Osteocyte (in vitro differentiated cells): ENCODE data around the gene MLST8. TPM values are rescaled to one million over a fixed set of nuclear protein-coding genes. Genes with fewer than 3 reads are reported as not detected.
"Not testable (repeated sequence)": the region's sequence is repeated elsewhere in the genome, so short reads cannot be mapped to it uniquely, and the experiment has no call there.

Source experiments
- DNase-seq: peaks from one replicate; pipeline ENCODE4 v3.0.0; 2021; ENCODE audit warnings: mixed read lengths; ENCODE audit not compliant: unreplicated experiment; ENCODE audit errors: extremely low spot score
- H3K27ac Mint-ChIP-seq: one replicate; pipeline ENCODE4 v1.8.0; 2021; ENCODE audit warnings: mild to moderate bottlenecking, mixed read lengths; ENCODE audit not compliant: unreplicated experiment
- H3K27me3 Mint-ChIP-seq: one replicate; pipeline ENCODE4 v1.8.0; 2021; ENCODE audit warnings: mixed read lengths; ENCODE audit not compliant: unreplicated experiment
- H3K36me3 Mint-ChIP-seq: one replicate; pipeline ENCODE4 v1.8.0; 2021; ENCODE audit warnings: mixed read lengths; ENCODE audit not compliant: unreplicated experiment
- H3K4me1 Mint-ChIP-seq: one replicate; pipeline ENCODE4 v1.8.0; 2021; ENCODE audit warnings: mixed read lengths; ENCODE audit not compliant: unreplicated experiment
- H3K4me3 Mint-ChIP-seq: one replicate; pipeline ENCODE4 v1.8.0; 2021; ENCODE audit warnings: mild to moderate bottlenecking, moderate library complexity, mixed read lengths; ENCODE audit not compliant: unreplicated experiment
- H3K9me3 Mint-ChIP-seq: one replicate; pipeline ENCODE4 v1.8.0; 2021; ENCODE audit warnings: mixed read lengths; ENCODE audit not compliant: unreplicated experiment
- CTCF ChIP-seq: fragments of 200-600 bp; sonication (generic); IDR thresholded peaks from 2 replicates; pipeline ENCODE4 v1.5.0; 2021; ENCODE audit warnings: antibody characterized with exemption, mild to moderate bottlenecking, moderate library complexity
- total RNA-seq: library from RNA; stranded (reverse); gene quantifications from 2 replicates; pipeline ENCODE4 v1.2.1, GENCODE V29; 2021

The MLST8 gene
- total RNA-seq, 1 donor from 2014 or later = 60.2 TPM

- H3K36me3 Mint-ChIP-seq = peaks cover 7% of the 10 kb centered on the region
- no peak overlapping the region for H3K27ac Mint-ChIP-seq
- DNase-seq = no peak
Measured at GRCh38 chr16:2238150-2238837, 33.0 kb downstream of the MLST8 start.

DNA sequence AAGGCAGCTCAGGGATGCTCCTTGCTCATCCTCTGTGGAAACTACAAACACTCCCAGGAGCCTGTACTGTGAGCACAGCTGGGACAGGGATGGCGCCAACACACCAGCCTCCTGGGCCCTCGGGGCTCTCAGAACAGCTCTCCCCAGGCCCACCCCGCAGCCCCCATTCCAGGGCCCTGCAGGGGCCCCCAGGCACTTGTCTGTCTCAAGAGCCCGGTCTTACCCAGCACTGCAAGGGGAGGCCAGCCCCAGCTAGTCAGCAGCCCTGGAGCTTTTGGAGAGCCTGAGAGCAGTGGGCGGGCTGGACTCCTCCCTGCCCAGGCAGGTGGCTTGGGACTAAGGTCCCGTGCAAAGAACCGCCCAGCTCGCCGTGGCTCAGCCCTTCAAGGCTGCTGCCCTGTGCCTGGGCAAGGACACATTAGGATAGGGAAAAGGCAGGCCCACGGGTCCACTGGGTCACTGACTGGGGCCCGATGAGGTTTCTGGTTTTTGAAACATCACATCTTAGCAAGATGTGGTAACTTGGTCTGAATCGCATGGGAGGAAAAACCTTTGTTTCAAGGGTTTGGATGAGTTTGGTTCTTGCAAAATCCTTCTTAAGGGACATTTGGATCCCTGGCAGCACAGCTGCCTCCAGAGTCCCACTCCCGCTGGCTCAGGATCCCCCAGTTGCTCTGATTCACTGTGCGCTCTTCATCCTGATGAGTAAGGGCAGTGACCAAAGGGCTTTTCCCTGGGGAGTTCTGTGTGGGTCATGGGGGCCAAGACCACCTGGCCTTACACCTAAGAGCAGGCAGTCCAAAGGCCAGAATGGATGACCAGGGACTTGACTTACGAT, 33.8 kb downstream of the MLST8 start:
- DNase-seq = no peak
- no peaks in the 10 kb centered on the region for H3K9me3 Mint-ChIP-seq
- no peaks in the 10 kb centered on the region for H3K27me3 Mint-ChIP-seq
- H3K27ac Mint-ChIP-seq = peak overlapping the region; percentile 56
- TF ChIP-seq CTCF = no peak
- no peak overlapping the region for H3K4me3 Mint-ChIP-seq
- H3K4me1 Mint-ChIP-seq = peaks cover 2% of the 10 kb centered on the region
- peaks cover 7% of the 10 kb centered on the region for H3K36me3 Mint-ChIP-seq

More at GRCh38 chr16:2238150-2238837, 33.0 kb downstream of the MLST8 start:
- Mint-ChIP-seq H3K9me3 (no peaks in the 10 kb centered on the region), H3K27me3 (no peaks in the 10 kb centered on the region), H3K4me1 (peaks cover 2% of the 10 kb centered on the region), H3K4me3 (no peak overlapping the region)
- no peak for TF ChIP-seq CTCF

GRCh38 chr16:2240331-2240730, 35.1 kb downstream of the MLST8 start:
- H3K9me3 Mint-ChIP-seq, H3K27ac Mint-ChIP-seq, H3K4me1 Mint-ChIP-seq: not testable (repeated sequence)

GRCh38 chr16:2242598-2242997, 37.3 kb downstream of the MLST8 start:
- TF ChIP-seq CTCF = no peak
- H3K9me3 Mint-ChIP-seq = no peaks in the 10 kb centered on the region
- DNase-seq = no peak
- no peaks in the 10 kb centered on the region for H3K27me3 Mint-ChIP-seq
- H3K4me3 Mint-ChIP-seq = no peak overlapping the region
- H3K36me3 Mint-ChIP-seq = peaks cover 12% of the 10 kb centered on the region
- no peak overlapping the region for H3K27ac Mint-ChIP-seq
- H3K4me1 Mint-ChIP-seq = no peaks in the 10 kb centered on the region

More at GRCh38 chr16:2240331-2240730, 35.1 kb downstream of the MLST8 start:
- not testable (repeated sequence) for H3K4me3 Mint-ChIP-seq, H3K27me3 Mint-ChIP-seq, DNase-seq, H3K36me3 Mint-ChIP-seq

GRCh38 chr16:2243031-2243528, 37.8 kb downstream of the MLST8 start:
- no peak for DNase-seq
- Mint-ChIP-seq H3K4me1 (no peaks in the 10 kb centered on the region), H3K4me3 (no peak overlapping the region), H3K27ac (no peak overlapping the region), H3K27me3 (no peaks in the 10 kb centered on the region), H3K36me3 (peaks cover 14% of the 10 kb centered on the region), H3K9me3 (no peaks in the 10 kb centered on the region)
- TF ChIP-seq CTCF = no peak
